HG02973 (cell line): ENCODE data around the gene AK8.

Experiments
- ATAC-seq: cut with Tn5 transposase; IDR thresholded peaks from one replicate; pipeline ENCODE4 v1.9.1; 2021; ENCODE audit warnings: moderate library complexity; ENCODE audit not compliant: unreplicated experiment

Gene AK8

DNA sequence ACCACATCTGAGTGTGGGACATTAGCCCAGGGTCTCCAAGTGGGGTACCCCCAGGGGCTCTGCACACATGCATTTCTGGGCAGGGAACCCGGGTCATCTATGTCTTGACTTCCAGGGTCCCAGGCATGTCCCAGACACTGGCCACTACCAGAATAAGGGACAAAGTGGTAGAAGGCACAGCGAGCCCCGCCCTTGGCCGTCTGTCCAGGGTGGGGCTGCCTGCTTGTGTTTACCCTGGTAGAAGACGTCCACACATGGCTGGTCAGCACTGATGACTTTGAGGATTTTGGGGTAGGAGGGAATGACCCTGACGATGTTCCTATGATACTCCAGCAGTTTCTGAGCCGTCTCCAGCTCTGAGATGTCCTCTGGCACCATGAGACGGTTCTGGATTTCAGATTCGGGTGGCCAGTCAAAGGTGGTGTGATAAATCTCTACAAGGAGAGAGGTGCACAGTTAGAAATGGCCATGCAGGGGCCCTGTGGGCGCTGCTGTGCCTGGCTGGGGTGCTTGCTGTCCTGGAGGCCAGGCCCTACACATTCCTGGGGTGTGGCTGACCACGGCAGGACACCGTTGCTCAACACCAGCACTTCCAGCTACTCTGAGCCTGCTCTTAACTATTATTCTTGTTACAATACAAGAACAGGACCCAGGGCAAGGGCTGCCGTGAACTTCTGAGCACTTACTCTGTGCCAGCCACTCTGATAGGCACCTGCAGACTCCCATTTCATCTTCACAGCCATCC is 51.3 kb downstream of the AK8 start:
- no peak for ATAC-seq

GRCh38 chr9:132826131-132826530 is 52.0 kb downstream of the AK8 start:
- ATAC-seq, result no peak

GRCh38 chr9:132825430-132825829 is 52.7 kb downstream of the AK8 start:
- ATAC-seq, result no peak

- ATAC-seq, result no peak
Observed at GRCh38 chr9:132824951-132825350, 53.1 kb downstream of the AK8 start.

DNA sequence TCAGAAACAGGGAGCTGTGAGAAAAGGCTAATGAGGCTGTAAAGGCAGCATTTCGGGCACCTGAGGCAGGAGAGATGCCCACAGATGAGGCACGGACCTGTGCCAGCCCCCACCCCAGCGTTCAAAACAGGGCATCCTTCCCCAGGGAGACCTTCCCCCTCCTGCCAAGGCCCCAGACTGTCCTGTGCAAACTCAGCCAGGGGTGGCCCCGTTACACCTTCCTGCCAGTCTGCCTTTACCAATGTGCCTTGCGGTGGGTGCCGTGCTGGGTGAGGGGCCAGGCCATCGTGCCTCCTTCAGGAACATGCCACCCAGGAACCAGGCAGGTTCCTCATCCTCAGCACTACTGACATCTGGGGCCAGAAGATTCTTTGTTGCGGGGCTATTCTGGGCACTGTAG is 53.9 kb downstream of the AK8 start:
- no peak for ATAC-seq

DNA sequence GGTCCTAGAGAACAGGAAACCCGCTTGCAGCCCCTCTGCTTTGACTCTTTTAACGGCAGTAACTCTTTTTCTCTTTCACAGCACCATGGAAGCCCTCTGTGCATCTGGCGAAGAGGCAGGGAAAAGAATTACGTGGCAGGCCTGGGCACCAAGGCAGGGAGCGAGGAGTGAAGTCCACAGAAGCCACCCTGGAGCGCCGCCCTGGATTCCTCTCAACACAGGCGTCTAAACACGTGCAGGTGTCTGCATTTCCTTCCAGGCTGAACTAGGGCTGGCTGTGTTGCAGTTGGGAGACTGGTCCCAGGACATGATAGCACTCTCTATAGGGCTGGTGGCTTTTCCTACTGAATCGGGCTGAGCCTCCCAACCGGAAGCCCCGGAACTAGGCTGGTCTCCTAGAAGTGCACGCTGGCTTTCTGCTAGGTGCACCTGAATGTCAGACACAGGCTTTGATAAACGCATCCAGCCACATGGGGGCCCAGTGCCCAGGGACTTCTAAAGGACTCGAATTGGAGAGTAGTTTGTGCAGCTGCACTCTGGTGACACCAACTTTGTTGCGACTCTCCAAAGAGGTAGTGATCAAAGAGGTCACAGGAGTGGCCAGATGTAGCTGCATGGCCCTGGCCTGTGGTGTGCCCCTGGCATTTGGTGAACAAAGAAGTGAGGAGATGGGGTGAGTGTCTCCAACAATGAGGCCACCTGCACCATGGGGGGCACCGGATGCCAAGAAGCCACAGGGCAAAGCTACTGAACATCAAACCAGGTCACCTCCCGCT is 54.5 kb downstream of the AK8 start:
- ATAC-seq, result no peak

DNA sequence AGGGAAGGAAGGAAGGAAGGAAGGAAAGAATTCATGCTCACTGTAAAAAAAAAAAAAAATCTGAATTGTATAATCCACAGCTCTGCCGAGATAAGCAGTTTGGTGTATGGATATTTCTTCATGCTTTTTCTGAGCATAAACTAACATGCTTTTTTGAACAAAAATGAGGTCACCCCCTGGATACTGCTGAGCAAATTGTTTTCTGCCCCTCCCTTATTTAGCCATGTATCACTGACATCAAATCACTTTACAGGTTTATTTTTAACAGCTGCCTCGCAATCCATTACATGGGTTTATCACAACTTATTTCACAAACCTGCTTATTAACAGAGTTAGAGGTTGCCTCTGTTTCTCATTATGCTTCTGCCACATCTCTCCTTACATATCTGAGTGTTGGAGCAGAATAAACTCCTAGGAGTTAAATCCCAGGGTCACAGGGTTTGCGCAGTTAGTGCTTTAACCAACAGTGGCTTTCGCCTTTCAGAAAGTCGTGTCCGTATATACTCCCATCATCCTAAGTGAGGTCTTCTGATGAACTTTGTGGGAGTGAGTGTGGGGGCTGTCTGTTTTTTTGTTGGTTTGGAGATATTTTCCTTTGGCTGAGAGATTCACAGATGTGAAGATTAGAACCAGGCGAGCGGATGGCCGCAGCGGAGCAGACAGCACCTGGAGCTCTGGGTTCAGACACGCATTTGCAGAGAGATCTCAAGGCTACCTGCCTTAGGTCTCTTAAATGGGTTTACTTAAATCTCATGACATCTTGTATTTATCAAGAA is 57.7 kb downstream of the AK8 start:
- ATAC-seq, result no peak

GRCh38 chr9:132818588-132818987 is 59.5 kb downstream of the AK8 start:
- ATAC-seq, result no peak

DNA sequence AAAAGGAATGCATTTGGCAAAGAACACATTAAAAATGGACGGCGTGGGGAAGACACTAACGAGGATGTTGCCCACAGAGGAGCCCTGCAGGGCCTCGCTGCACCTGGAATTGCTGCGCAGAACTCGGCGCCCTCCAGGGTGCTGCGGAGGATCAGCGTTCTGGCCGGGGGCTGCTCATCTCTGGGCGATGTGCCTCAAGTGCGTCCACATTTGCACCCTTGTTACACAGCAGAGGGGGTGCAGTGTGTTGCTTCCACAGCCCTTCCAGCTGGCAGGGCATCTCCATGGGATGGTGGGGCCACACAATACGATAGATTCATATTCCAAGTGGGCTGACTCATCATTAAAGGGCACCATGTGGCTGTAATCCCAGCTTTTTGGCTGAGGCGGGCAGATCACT is 63.1 kb downstream of the AK8 start:
- no peak for ATAC-seq

- ATAC-seq, result no peak
Observed at GRCh38 chr9:132813115-132813771, 64.8 kb downstream of the AK8 start.

DNA sequence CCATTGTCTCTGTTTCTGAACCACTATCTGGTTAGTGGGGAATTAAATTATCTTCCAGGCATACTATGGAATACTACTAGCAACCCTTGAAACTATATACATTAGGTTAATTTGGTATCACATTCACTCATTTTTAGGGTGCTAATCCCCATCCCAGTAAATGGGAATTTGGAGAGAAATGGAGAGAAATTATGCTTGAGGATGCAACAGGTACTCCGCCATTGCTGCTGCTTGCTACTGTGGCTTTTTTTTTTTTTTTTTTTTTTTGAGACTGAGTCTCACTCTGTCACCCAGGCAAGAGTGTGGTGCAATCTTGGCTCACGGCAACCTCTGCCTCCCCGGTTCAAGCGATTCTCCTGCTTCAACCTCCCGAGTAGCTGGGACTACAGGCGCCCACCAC is 66.1 kb downstream of the AK8 start:
- ATAC-seq, result no peak

- ATAC-seq, result no peak
Observed at GRCh38 chr9:132810314-132810713, 67.8 kb downstream of the AK8 start.

DNA sequence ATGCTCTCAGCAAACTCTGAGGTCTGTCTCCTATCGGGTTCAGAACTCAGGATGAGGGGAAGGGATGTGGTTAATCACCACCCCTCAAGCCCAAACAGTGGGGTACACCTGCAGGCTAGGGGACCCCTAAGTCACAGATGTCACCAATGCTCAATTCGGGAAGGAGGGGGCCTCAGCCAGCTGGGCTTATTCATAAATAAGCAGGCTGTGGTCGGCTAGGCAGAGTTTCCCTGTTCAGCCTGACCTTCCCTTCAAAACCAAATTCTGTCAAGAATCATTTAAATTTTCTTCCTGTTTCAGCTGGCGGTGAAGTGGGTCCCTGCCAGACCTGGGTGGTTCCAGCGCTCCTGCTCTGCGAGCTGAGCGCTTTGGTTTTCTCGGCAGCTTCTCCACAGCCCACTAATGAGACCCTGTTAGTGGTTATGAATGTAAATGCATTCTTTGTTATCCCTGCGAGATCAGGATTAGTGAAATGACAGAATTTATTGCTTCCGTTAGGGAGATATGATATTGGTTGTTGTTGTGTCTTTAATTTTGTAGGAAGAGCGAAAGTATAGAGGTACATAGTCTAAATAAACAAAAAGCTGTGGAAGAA is 68.3 kb downstream of the AK8 start:
- ATAC-seq, result no peak

DNA sequence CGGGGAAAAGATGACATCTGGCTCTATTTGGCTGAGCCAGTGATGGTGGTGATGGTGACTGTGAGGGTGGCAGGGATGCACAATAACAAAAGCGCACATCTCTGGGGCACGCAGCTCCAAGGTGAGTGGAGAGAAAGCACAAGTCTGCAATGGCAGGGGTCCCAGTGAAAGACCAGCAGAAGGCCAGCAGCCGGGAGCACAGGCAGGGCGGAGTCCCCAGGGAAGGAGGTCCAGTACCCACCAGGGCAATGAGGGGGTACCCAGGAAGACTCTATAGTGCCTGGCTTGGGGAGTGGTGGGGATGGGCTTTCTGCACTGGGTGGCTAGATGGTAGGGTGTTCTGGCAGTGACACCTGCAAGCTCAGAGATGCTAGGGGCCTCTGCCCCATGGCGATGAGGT is 69.4 kb downstream of the AK8 start:
- no peak for ATAC-seq

DNA sequence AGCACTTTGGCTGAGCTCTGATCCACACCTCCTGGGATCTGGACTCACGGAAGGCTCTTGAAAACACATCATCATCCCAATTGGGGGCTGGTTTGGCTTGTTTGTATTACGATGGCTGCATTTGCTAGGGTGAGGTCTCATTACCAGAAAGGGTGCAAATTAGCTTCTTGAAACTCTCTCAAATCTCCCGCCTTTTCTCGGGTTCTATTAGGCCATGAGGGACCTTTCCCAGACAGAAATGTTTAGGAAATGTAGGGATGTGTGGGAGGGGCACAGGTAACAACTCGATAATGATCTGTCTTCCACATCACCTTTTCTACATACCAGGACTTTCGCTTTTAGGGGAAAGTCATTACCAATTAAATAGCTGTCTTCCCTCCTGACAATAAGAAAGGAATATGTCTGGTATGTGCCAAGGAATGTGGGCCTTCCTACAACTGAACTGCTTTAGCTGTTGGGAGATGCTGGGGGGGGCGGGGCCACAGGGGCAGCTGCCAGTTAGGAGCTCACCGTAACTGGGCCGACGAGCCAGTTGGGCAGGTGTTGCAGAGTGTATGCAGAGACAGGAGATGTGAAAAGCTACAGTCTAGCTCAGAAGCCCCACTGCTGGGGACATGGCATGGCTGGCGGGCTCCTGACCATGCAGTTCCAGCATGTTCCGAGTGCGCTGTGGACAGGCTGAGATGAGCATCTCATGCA is 71.2 kb downstream of the AK8 start:
- no peak for ATAC-seq

GRCh38 chr9:132806306-132806705 is 71.8 kb downstream of the AK8 start:
- ATAC-seq, result no peak

- ATAC-seq, result no peak
Observed at GRCh38 chr9:132804576-132805295, 73.3 kb downstream of the AK8 start.

GRCh38 chr9:132802121-132802795 is 75.8 kb downstream of the AK8 start:
- no peak for ATAC-seq

- no peak for ATAC-seq
Observed at GRCh38 chr9:132801659-132802058, 76.4 kb downstream of the AK8 start.
